BE2C (cell line): ENCODE results near the gene NPHP1.
"Not testable (repeated sequence)": the region's sequence is repeated elsewhere in the genome, so short reads cannot be mapped to it uniquely, and the experiment has no call there.

Experiments used
- DNase-seq: peaks from one replicate; pipeline ENCODE4 v3.0.0-alpha.2; 2020
- H3K27me3 ChIP-seq: fragments of 250-450 bp; sonication (Bioruptor Pico); 2 replicates; pipeline ENCODE4 v1.5.1; 2020; ENCODE audit warnings: mild to moderate bottlenecking
- H3K36me3 ChIP-seq: fragments of 250-450 bp; sonication (Bioruptor Pico); 2 replicates; pipeline ENCODE4 v1.5.1; 2020; ENCODE audit warnings: mild to moderate bottlenecking
- H3K4me1 ChIP-seq: fragments of 250-450 bp; sonication (Bioruptor Pico); 2 replicates; pipeline ENCODE4 v1.5.1; 2020
- H3K4me3 ChIP-seq: 2 replicates; pipeline ENCODE4 v1.5.1; 2011; ENCODE audit warnings: low read depth, low read length
- H3K9me3 ChIP-seq: fragments of 250-450 bp; sonication (Bioruptor Pico); 2 replicates; pipeline ENCODE4 v1.5.1; 2020
- CTCF ChIP-seq: IDR thresholded peaks from 2 replicates; pipeline ENCODE4 v1.5.1; 2012; ENCODE audit warnings: mild to moderate bottlenecking, low read depth, low read length

Gene NPHP1

GRCh38 chr2:110100480-110100879 is 104.3 kb downstream of the NPHP1 start:
- Histone ChIP-seq H3K27me3 (no peaks in the 10 kb centered on the region), H3K36me3 (no peaks in the 10 kb centered on the region), H3K9me3 (no peaks in the 10 kb centered on the region), H3K4me1 (no peaks in the 10 kb centered on the region), H3K4me3 (no peak overlapping the region)
- TF ChIP-seq CTCF: no peak
- no peak for DNase-seq

GRCh38 chr2:110099471-110100225 is 105.2 kb downstream of the NPHP1 start:
- H3K27me3 ChIP-seq: no peaks in the 10 kb centered on the region
- no peaks in the 10 kb centered on the region for H3K9me3 ChIP-seq
- DNase-seq: no peak
- no peaks in the 10 kb centered on the region for H3K4me1 ChIP-seq
- H3K36me3 ChIP-seq: no peaks in the 10 kb centered on the region
- TF ChIP-seq CTCF: no peak
- no peak overlapping the region for H3K4me3 ChIP-seq

- DNase-seq: no peak
- no peak for TF ChIP-seq CTCF
- no peaks in the 10 kb centered on the region for H3K9me3 ChIP-seq
- no peak overlapping the region for H3K4me3 ChIP-seq
- H3K27me3 ChIP-seq: no peaks in the 10 kb centered on the region
- H3K4me1 ChIP-seq: no peaks in the 10 kb centered on the region
- H3K36me3 ChIP-seq: no peaks in the 10 kb centered on the region
Observed at GRCh38 chr2:110099038-110099425, 105.8 kb downstream of the NPHP1 start.

GRCh38 chr2:110097506-110098220 is 107.2 kb downstream of the NPHP1 start:
- DNase-seq: no peak
- no peaks in the 10 kb centered on the region for H3K4me1 ChIP-seq
- no peaks in the 10 kb centered on the region for H3K36me3 ChIP-seq
- no peak overlapping the region for H3K4me3 ChIP-seq
- no peaks in the 10 kb centered on the region for H3K9me3 ChIP-seq
- H3K27me3 ChIP-seq: no peaks in the 10 kb centered on the region
- no peak for TF ChIP-seq CTCF

GRCh38 chr2:110095994-110096633 is 108.7 kb downstream of the NPHP1 start:
- H3K4me1 ChIP-seq: no peaks in the 10 kb centered on the region
- no peak for DNase-seq
- no peak overlapping the region for H3K4me3 ChIP-seq
- H3K27me3 ChIP-seq: no peaks in the 10 kb centered on the region
- H3K9me3 ChIP-seq: no peaks in the 10 kb centered on the region
- no peaks in the 10 kb centered on the region for H3K36me3 ChIP-seq
- no peak for TF ChIP-seq CTCF

GRCh38 chr2:110094884-110095534 is 109.8 kb downstream of the NPHP1 start:
- H3K9me3 ChIP-seq, H3K4me1 ChIP-seq, H3K36me3 ChIP-seq, H3K4me3 ChIP-seq, DNase-seq, H3K27me3 ChIP-seq: not testable (repeated sequence)

- H3K27me3 ChIP-seq, H3K36me3 ChIP-seq, DNase-seq: not testable (repeated sequence)
Observed at GRCh38 chr2:110093924-110094323, 110.9 kb downstream of the NPHP1 start.

GRCh38 chr2:110090164-110090563 is 114.6 kb downstream of the NPHP1 start:
- not testable (repeated sequence) for H3K27me3 ChIP-seq, H3K36me3 ChIP-seq, H3K9me3 ChIP-seq, H3K4me1 ChIP-seq, H3K4me3 ChIP-seq, DNase-seq

More at GRCh38 chr2:110093924-110094323, 110.9 kb downstream of the NPHP1 start:
- H3K9me3 ChIP-seq, H3K4me1 ChIP-seq, H3K4me3 ChIP-seq: not testable (repeated sequence)

- H3K27me3 ChIP-seq, H3K4me3 ChIP-seq, H3K9me3 ChIP-seq, H3K4me1 ChIP-seq, DNase-seq, H3K36me3 ChIP-seq: not testable (repeated sequence)
Observed at GRCh38 chr2:110083757-110084156, 121.1 kb downstream of the NPHP1 start.

GRCh38 chr2:110083162-110083561 is 121.7 kb downstream of the NPHP1 start:
- not testable (repeated sequence) for H3K4me1 ChIP-seq, DNase-seq, H3K9me3 ChIP-seq, H3K27me3 ChIP-seq, H3K4me3 ChIP-seq, H3K36me3 ChIP-seq
